ENCODE results near the gene EIF3C.
"Not testable (repeated sequence)": the region's sequence is repeated elsewhere in the genome, so short reads cannot be mapped to it uniquely, and the experiment has no call there.

The EIF3C gene

GRCh38 chr16:28711220-28712083 lies at the start of gene EIF3C:
Gene EIF3C, plus strand, starts transcription at chr16:28711464. Its CDS starts 223 bp downstream, at chr16:28711687.
- not testable (repeated sequence) for DNase-seq (ENCODE audit: low read depth in 3 of 3)

DNA sequence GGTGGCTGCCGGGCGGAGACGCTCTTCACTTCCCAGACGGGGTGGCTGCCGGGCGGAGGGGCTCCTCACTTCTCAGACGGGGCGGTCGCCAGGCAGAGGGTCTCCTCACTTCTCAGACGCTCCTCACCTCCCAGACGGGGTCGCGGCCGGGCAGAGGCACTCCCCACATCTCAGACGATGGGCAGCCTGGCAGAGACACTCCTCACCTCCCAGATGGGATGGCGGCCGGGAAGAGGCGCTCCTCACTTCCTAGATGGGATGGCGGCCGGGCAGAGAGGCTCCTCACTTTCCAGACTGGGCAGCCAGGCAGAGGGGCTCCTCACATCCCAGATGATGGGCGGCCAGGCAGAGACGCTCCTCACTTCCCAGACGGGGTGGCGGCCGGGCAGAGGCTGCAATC lies 45.0 kb upstream of the EIF3C start:
- not testable (repeated sequence) for DNase-seq (ENCODE audit: low read depth in 3 of 3)

GRCh38 chr16:28667480-28667879 lies 43.8 kb upstream of the EIF3C start:
- DNase-seq (ENCODE audit: low read depth in 3 of 3) = not testable (repeated sequence)

- not testable (repeated sequence) for DNase-seq (ENCODE audit: low read depth in 3 of 3)
These were observed 43.1 kb upstream of the EIF3C start for GRCh38 chr16:28668199-28668598.

GRCh38 chr16:28688327-28688952 lies 22.8 kb upstream of the EIF3C start:
- DNase-seq (ENCODE audit: low read depth in 3 of 3) = not testable (repeated sequence)

- DNase-seq (ENCODE audit: low read depth in 3 of 3) = not testable (repeated sequence)
These were observed 21.8 kb upstream of the EIF3C start for GRCh38 chr16:28689425-28689824.

- not testable (repeated sequence) for DNase-seq (ENCODE audit: low read depth in 3 of 3)
These were observed 19.5 kb upstream of the EIF3C start for GRCh38 chr16:28691722-28692121.

- DNase-seq (ENCODE audit: low read depth in 3 of 3) = not testable (repeated sequence)
These were observed 17.9 kb upstream of the EIF3C start for GRCh38 chr16:28693257-28693950.

GRCh38 chr16:28699792-28700191 lies 11.5 kb upstream of the EIF3C start:
- DNase-seq (ENCODE audit: low read depth in 3 of 3) = not testable (repeated sequence)

DNA sequence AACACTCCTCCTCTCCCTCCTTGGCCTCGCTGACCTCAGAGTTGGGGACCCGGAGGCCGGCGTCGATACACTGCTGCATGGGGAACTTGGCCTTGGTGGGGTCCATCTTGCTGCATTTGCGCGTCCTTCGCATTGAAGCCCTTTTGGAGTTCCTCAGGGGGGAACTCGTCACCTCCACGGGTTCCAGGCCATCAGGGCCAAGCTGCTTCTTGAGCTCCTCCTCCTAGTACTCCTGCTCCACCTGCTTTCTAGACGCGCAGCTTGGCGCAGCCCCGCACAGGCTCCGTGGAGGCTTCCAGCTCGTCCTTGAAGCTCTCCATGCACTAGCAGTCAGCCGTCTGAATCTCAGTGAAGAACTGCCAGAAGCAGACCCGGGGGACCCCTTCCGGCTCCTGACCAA lies 10.9 kb upstream of the EIF3C start:
- DNase-seq (ENCODE audit: low read depth in 3 of 3) = not testable (repeated sequence)

- DNase-seq (ENCODE audit: low read depth in 3 of 3) = not testable (repeated sequence)
These were observed 9.9 kb upstream of the EIF3C start for GRCh38 chr16:28701384-28701783.

GRCh38 chr16:28704246-28704645 lies 7.0 kb upstream of the EIF3C start:
- DNase-seq (ENCODE audit: low read depth in 3 of 3) = not testable (repeated sequence)

GRCh38 chr16:28722852-28723650 lies 11.8 kb downstream of the EIF3C start:
- DNase-seq (ENCODE audit: low read depth in 3 of 3) = not testable (repeated sequence)

DNA sequence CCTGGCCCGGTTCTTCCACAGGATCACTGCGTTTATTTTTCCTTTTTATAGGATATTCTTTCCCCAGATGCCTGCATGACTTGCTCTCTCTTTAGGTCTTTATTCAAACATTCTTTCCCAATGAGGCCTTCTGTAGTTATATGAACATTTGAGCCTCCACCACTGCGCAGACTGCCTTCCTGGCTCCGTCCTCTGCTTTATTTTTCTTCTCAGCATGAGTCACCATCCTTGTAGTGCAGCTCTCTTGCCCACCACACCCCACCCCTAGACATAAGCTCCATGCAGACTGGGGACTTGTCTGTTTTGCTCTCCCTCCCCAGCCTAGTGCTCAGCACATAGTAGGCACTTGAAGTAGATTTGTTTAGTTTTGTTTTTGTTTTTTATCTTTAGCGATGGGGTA lies 20.0 kb downstream of the EIF3C start:
- not testable (repeated sequence) for DNase-seq (ENCODE audit: low read depth in 3 of 3)

GRCh38 chr16:28732455-28733124 lies 21.3 kb downstream of the EIF3C start:
- DNase-seq (ENCODE audit: low read depth in 3 of 3) = not testable (repeated sequence)

DNA sequence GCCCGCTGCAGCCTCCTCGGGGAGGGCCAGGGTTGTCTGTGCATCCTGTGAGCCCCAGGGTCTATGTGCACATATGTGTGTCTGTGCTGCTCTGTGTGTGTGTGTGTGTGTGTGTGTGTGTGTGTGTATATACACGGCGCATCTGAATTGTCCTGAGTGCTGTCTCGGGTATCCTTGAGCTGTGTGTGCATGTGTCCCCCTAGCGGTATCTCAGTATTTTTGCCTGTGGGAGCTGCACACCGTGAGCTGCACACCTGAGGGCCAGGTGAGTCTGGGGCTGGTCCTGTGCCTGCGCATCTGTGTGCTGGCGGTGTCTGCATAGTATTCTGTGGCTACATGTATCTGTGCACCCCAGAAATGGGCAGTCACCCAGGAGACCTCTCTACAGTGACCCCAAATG lies 28.5 kb downstream of the EIF3C start:
- DNase-seq (ENCODE audit: low read depth in 3 of 3) = not testable (repeated sequence)

- DNase-seq (ENCODE audit: low read depth in 3 of 3) = not testable (repeated sequence)
These were observed 29.4 kb downstream of the EIF3C start for GRCh38 chr16:28740631-28741030.

- DNase-seq (ENCODE audit: low read depth in 3 of 3) = not testable (repeated sequence)
These were observed 30.0 kb downstream of the EIF3C start for GRCh38 chr16:28741295-28741694.

DNA sequence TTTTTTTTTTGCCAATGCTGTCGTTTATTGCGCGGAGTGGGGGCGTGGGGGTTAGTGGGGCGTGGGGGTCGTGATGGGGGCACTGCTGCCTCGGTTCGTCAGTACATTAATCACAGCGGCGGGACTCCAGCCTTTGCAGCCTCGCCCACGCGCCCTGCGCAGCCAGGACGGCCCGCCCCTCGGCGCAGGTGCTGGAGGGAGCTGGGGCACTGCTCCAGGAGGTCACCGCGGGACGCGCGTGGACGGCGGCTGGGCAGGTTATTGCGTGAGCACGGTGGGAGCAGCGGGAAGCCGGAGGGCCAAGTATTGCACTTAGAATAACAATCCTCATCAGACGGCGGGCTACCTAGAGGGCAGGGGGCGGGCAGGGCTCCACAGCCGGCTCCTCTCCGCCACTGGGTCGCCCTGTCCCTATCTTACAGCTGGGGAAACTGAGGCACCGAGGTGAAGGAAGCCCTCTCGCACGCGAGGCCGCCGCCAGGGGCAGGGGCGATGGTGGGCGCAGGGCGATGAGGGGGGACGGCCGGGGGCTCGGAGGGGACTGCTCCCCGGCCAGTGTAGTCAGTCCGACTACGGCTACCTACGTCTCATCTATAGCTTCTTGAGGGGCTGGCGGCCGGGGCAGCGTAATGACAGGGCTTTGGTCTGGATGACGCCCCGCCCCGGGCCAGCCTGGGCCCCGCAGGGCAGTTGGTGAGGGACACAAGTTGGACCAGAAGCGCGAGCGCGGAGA lies 35.5 kb downstream of the EIF3C start:
- DNase-seq (ENCODE audit: low read depth in 3 of 3) = not testable (repeated sequence)

DNA sequence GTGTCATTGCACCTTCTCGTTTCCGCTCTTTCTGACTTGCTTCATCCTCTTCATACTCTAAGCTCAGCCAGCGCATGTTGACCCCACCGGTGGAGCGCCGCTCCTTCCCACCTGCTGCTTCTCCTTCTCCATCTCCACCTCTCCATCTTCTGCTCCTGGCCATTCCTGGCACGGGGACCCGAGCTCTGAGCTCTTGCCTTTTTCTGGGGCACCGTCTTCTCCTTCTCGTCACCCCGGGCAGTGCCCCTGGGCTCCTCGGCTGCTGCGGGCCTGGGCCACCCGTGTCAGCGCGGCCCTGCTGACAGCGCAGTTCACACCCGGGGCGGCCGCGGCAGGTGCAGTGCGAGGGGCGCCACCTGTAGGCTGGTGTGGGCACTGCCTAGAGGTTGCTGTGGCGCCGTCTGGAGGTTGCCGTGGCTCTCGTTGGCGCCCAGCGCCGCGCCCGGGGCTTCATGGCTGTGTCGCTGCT lies 38.8 kb downstream of the EIF3C start:
- DNase-seq (ENCODE audit: low read depth in 3 of 3) = peak; percentile 15 to 26 (median 22)
